Mesothelial cell of epicardium (in vitro differentiated cells): Measurements from ENCODE around the gene KMT2C. TPM values are rescaled to one million over a fixed set of nuclear protein-coding genes. Genes with fewer than 3 reads are reported as not detected.
A peak's percentile ranks its signal among the peaks of the same experiment; 100 is the strongest.
"Not testable (repeated sequence)": the region's sequence is repeated elsewhere in the genome, so short reads cannot be mapped to it uniquely, and the experiment has no call there.

ENCODE experiments used
- DNase-seq, 2 experiments: peaks; one replicate each; pipeline ENCODE4 v3.0.0; 2021; ENCODE audit warnings: low spot score in 2 of 2; ENCODE audit not compliant: unreplicated experiment in 2 of 2
- H3K27ac Mint-ChIP-seq: 2 replicates; pipeline ENCODE4 v1.8.0; 2021; ENCODE audit warnings: mixed read lengths
- H3K27me3 Mint-ChIP-seq: 2 replicates; pipeline ENCODE4 v1.8.0; 2021; ENCODE audit warnings: low read depth, mixed read lengths
- H3K36me3 Mint-ChIP-seq: 2 replicates; pipeline ENCODE4 v1.8.0; 2021; ENCODE audit warnings: mixed read lengths
- H3K4me1 Mint-ChIP-seq: 2 replicates; pipeline ENCODE4 v1.8.0; 2021; ENCODE audit warnings: mixed read lengths
- H3K4me3 Mint-ChIP-seq: 2 replicates; pipeline ENCODE4 v1.8.0; 2021; ENCODE audit warnings: mild to moderate bottlenecking, moderate library complexity, mixed read lengths
- H3K9me3 Mint-ChIP-seq: 2 replicates; pipeline ENCODE4 v1.8.0; 2021; ENCODE audit warnings: mixed read lengths
- CTCF ChIP-seq: fragments of 200-600 bp; sonication (generic); IDR thresholded peaks from one replicate; pipeline ENCODE4 v1.5.0; 2021; ENCODE audit warnings: antibody characterized with exemption; ENCODE audit not compliant: unreplicated experiment
- total RNA-seq: library from RNA; stranded (reverse); gene quantifications from 3 replicates; pipeline ENCODE4 v1.2.1, GENCODE V29; 2021

The KMT2C gene
- total RNA-seq, 1 donor from 2014 or later: 108 TPM

GRCh38 chr7:152477079-152477478 lies 41.3 kb upstream of the KMT2C start:
- H3K36me3 Mint-ChIP-seq: no peaks in the 10 kb centered on the region
- H3K27me3 Mint-ChIP-seq: no peaks in the 10 kb centered on the region
- H3K4me3 Mint-ChIP-seq: no peak overlapping the region
- TF ChIP-seq CTCF: no peak
- H3K27ac Mint-ChIP-seq: no peak overlapping the region
- no peaks in the 10 kb centered on the region for H3K4me1 Mint-ChIP-seq
- peaks cover 3% of the 10 kb centered on the region for H3K9me3 Mint-ChIP-seq
- DNase-seq: no peak

DNA sequence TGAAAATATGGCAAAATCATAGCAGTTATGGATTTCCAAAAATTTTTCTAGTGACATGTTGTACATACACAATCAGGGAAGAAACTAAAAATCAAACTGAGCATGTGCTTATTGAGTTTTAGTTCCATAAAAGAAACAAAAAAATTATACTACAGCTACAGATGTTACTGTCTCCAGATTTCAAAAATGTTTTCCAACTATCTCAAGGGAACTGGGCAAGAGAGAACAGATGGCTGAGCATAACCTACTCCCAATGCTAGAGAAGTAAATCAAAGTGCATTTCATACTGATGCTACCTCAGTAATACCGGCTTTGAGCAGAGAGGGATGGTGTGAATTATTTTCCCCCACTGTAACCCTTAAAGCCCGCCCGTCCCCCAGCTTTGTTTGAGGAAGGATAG lies 40.7 kb upstream of the KMT2C start:
- no peak for DNase-seq
- H3K9me3 Mint-ChIP-seq: peaks cover 4% of the 10 kb centered on the region
- no peak overlapping the region for H3K4me3 Mint-ChIP-seq
- no peak overlapping the region for H3K27ac Mint-ChIP-seq
- TF ChIP-seq CTCF: no peak
- no peaks in the 10 kb centered on the region for H3K4me1 Mint-ChIP-seq
- no peaks in the 10 kb centered on the region for H3K27me3 Mint-ChIP-seq
- no peaks in the 10 kb centered on the region for H3K36me3 Mint-ChIP-seq

DNA sequence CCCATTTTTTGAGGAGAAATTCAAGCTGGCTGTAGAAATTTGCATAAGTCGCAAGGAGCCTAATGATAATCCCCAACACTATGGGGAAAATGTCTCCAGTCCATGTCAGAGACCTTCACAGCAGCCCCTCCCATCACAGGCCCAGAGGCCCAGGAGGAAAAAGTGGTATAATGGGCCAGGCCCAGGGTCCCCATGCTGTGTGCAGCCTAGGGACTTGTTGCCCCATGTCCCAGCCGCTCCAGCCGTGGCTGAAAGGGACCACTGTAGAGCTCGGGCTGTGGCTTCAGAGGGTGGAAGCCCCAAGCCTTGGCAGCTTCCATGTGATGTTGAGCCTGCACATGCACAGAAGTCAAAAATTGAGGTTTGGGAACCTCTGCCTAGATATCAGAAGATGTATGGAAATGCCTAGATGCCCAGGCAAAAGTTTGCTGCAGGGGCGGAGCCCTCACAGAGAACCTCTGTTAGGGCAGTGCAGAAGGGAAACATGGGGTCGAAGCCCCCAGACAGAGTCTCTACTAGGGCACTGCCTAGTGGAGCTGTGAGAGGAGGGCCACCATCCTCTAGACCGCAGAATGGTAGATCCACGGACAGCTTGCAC lies 35.3 kb upstream of the KMT2C start:
- H3K27me3 Mint-ChIP-seq, H3K4me3 Mint-ChIP-seq, DNase-seq, H3K4me1 Mint-ChIP-seq, H3K27ac Mint-ChIP-seq, H3K36me3 Mint-ChIP-seq: not testable (repeated sequence)
- peaks cover 15% of the 10 kb centered on the region for H3K9me3 Mint-ChIP-seq

GRCh38 chr7:152470251-152471022 lies 34.6 kb upstream of the KMT2C start:
- H3K27me3 Mint-ChIP-seq, H3K27ac Mint-ChIP-seq, H3K4me1 Mint-ChIP-seq, H3K4me3 Mint-ChIP-seq, DNase-seq, H3K36me3 Mint-ChIP-seq: not testable (repeated sequence)
- peaks cover 15% of the 10 kb centered on the region for H3K9me3 Mint-ChIP-seq

- H3K9me3 Mint-ChIP-seq: peaks cover 15% of the 10 kb centered on the region
- H3K36me3 Mint-ChIP-seq, H3K27ac Mint-ChIP-seq, H3K27me3 Mint-ChIP-seq, H3K4me1 Mint-ChIP-seq, H3K4me3 Mint-ChIP-seq, DNase-seq: not testable (repeated sequence)
Measured at GRCh38 chr7:152469576-152469975, 33.8 kb upstream of the KMT2C start.

GRCh38 chr7:152467225-152467624 lies 31.4 kb upstream of the KMT2C start:
- Mint-ChIP-seq H3K4me1 (peaks cover 15% of the 10 kb centered on the region), H3K27me3 (no peaks in the 10 kb centered on the region), H3K9me3 (peaks cover 14% of the 10 kb centered on the region), H3K36me3 (peaks cover 5% of the 10 kb centered on the region), H3K27ac (no peak overlapping the region), H3K4me3 (no peak overlapping the region)
- DNase-seq: no peak
- TF ChIP-seq CTCF: no peak

- peak overlapping the region; percentile 81 for H3K4me3 Mint-ChIP-seq
- H3K27ac Mint-ChIP-seq: peak overlapping the region; percentile 96
- peaks cover 23% of the 10 kb centered on the region for H3K4me1 Mint-ChIP-seq
- H3K9me3 Mint-ChIP-seq: peaks cover under 1% of the 10 kb centered on the region
- no peak for TF ChIP-seq CTCF
- H3K27me3 Mint-ChIP-seq: no peaks in the 10 kb centered on the region
- DNase-seq: no peak
- no peaks in the 10 kb centered on the region for H3K36me3 Mint-ChIP-seq
Measured at GRCh38 chr7:152465119-152465387, 29.2 kb upstream of the KMT2C start.
